ENCODE measurements around the gene HAL. TPM values are rescaled to one million over a fixed set of nuclear protein-coding genes. Genes with fewer than 3 reads are reported as not detected.

Gene HAL
- total and polyA plus RNA-seq, 2 of the 13 experiments (the other 11 are each of a cell fraction or from before 2014, with no cell fraction given) = 0.89 to 37.8 TPM

GRCh38 chr12:96035283-96036236 lies 39.4 kb upstream of the HAL start, which contains the start of gene LTA4H (continued):
- TF ChIP-seq, protein P1, sequence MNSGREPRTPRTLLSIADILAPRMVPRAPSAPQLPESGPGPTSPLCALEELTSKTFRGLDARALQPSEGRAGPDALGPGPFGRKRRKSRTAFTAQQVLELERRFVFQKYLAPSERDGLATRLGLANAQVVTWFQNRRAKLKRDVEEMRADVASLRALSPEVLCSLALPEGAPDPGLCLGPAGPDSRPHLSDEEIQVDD (CRISPR knock-in tag; IDR thresholded peaks at IDR 0.05; ENCODE audit: borderline replicate concordance) = no peak
- TF ChIP-seq, protein P2, sequence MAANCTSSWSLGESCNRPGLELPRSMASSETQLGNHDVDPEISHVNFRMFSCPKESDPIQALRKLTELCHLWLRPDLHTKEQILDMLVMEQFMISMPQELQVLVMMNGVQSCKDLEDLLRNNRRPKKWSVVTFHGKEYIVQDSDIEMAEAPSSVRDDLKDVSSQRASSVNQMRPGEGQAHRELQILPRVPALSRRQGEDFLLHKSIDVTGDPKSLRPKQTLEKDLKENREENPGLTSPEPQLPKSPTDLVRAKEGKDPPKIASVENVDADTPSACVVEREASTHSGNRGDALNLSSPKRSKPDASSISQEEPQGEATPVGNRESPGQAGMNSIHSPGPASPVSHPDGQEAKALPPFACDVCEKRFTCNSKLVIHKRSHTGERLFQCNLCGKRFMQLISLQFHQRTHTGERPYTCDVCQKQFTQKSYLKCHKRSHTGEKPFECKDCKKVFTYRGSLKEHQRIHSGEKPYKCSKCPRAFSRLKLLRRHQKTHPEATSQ (CRISPR knock-in tag; IDR thresholded peaks at IDR 0.05; ENCODE audit: borderline replicate concordance) = no peak
- no peak for TF ChIP-seq ARHGAP35 (CRISPR knock-in tag; IDR thresholded peaks at IDR 0.05; ENCODE audit: borderline replicate concordance)
- TF ChIP-seq, protein P3, sequence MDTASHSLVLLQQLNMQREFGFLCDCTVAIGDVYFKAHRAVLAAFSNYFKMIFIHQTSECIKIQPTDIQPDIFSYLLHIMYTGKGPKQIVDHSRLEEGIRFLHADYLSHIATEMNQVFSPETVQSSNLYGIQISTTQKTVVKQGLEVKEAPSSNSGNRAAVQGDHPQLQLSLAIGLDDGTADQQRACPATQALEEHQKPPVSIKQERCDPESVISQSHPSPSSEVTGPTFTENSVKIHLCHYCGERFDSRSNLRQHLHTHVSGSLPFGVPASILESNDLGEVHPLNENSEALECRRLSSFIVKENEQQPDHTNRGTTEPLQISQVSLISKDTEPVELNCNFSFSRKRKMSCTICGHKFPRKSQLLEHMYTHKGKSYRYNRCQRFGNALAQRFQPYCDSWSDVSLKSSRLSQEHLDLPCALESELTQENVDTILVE (CRISPR knock-in tag; IDR thresholded peaks at IDR 0.05) = no peak
- TF ChIP-seq ZNF253 (CRISPR knock-in tag; IDR thresholded peaks at IDR 0.05; ENCODE audit: borderline replicate concordance) = no peak
- TF ChIP-seq POLR2AphosphoS2 (IDR thresholded peaks at IDR 0.05; ENCODE audit: low read depth, low read length) = no peak
- no peak; the same call in 1 of the 2 replicates for TF ChIP-seq ZNF205 (CRISPR knock-in tag; IDR thresholded peaks at IDR 0.05)
- peak; percentile 54; the same call in 1 of the 2 replicates for TF ChIP-seq ZNF777 (CRISPR knock-in tag; IDR thresholded peaks at IDR 0.05)
- no peak for TF ChIP-seq NAIF1 (CRISPR knock-in tag; IDR thresholded peaks at IDR 0.05; ENCODE audit: borderline replicate concordance)
- 0 out of 2 replicates have a peak, but pooled peaks have one; percentile 25 for TF ChIP-seq ZNF337 (CRISPR knock-in tag; IDR thresholded peaks at IDR 0.05; ENCODE audit: borderline replicate concordance, low read depth)
- TF ChIP-seq GATAD1 (CRISPR knock-in tag; IDR thresholded peaks at IDR 0.05) = peak; percentile 72
- no peak for TF ChIP-seq MATR3 (CRISPR knock-in tag; IDR thresholded peaks at IDR 0.05)
- TF ChIP-seq TBL1XR1 (IDR thresholded peaks at IDR 0.05; ENCODE audit: borderline replicate concordance, low read length, partially characterized antibody) = peak; percentile 50
- no peak for TF ChIP-seq SNAPC4 (CRISPR knock-in tag; IDR thresholded peaks at IDR 0.05)
- TF ChIP-seq, protein P4, sequence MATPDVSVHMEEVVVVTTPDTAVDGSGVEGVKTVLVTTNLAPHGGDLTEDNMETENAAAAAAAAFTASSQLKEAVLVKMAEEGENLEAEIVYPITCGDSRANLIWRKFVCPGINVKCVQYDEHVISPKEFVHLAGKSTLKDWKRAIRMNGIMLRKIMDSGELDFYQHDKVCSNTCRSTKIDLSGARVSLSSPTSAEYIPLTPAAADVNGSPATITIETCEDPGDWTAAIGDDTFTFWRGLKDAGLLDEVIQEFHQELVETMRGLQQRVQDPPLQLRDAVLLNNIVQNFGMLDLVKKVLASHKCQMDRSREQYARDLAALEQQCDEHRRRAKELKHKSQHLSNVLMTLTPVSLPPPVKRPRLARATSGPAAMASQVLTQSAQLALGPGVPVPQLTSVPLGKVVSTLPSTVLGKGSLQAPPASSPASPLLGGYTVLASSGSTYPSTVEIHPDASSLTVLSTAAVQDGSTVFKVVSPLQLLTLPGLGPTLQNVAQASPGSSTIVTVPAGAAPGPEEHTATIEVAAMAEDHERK (CRISPR knock-in tag; IDR thresholded peaks at IDR 0.05; ENCODE audit: low read depth) = 0 out of 2 replicates have a peak, but pooled peaks have one; percentile 9
- peak; percentile 47; the same call in 1 of the 2 replicates for TF ChIP-seq ZMAT3 (CRISPR knock-in tag; conservative IDR thresholded peaks at IDR 0.05)
- no peak for TF ChIP-seq HDAC6 (IDR thresholded peaks at IDR 0.05; ENCODE audit: low read depth, low read length)
- no peak for TF ChIP-seq HMG20A (CRISPR knock-in tag; IDR thresholded peaks at IDR 0.05; ENCODE audit: borderline replicate concordance)
- no peak for TF ChIP-seq PAWR (CRISPR knock-in tag; IDR thresholded peaks at IDR 0.05; ENCODE audit: borderline replicate concordance)
